SK-N-SH (cell line): ENCODE data around the gene STK35.

Experiments
- CTCF ChIP-seq: fragments of 200-600 bp; sonication (generic); IDR thresholded peaks from 2 replicates; pipeline ENCODE4 v1.6.1; 2017; ENCODE audit warnings: antibody characterized with exemption, mild to moderate bottlenecking, moderate library complexity
- JUND ChIP-seq: IDR thresholded peaks from 2 replicates; pipeline ENCODE4 v1.4.0; 2012
- MAX ChIP-seq: IDR thresholded peaks from 2 replicates; pipeline ENCODE4 v1.4.0; 2012; ENCODE audit warnings: low read depth
- POLR2AphosphoS5 ChIP-seq: IDR thresholded peaks from 2 replicates; pipeline ENCODE4 v1.6.1; 2012; ENCODE audit warnings: low read depth, low read length
- RFX5 ChIP-seq: IDR thresholded peaks from 2 replicates; pipeline ENCODE4 v1.6.1; 2012; ENCODE audit warnings: mild to moderate bottlenecking, improper control_type of control experiment, low read length
- TAF1 ChIP-seq: IDR thresholded peaks from 2 replicates; pipeline ENCODE4 v1.6.1; 2012; ENCODE audit warnings: low read depth, mild to moderate bottlenecking, low read length, moderate library complexity, borderline replicate concordance
- TEAD4 ChIP-seq: IDR thresholded peaks from 2 replicates; pipeline ENCODE4 v1.4.0; 2012; ENCODE audit warnings: mild to moderate bottlenecking, borderline replicate concordance; ENCODE audit not compliant: insufficient read depth
- USF2 ChIP-seq: fragments of 150-350 bp; IDR thresholded peaks from 2 replicates; pipeline ENCODE4 v1.6.1; 2017; ENCODE audit warnings: antibody characterized with exemption, low read length, low read depth, borderline replicate concordance
- YY1 ChIP-seq: IDR thresholded peaks from 2 replicates; pipeline ENCODE4 v1.4.0; 2012; ENCODE audit warnings: low read depth, mild to moderate bottlenecking

GRCh38 chr20:2179949-2180348, 78.3 kb downstream of the STK35 start:
- TF ChIP-seq CTCF (no peak), USF2 (no peak), TAF1 (no peak), JUND (no peak), RFX5 (no peak), POLR2AphosphoS5 (no peak), YY1 (no peak), MAX (no peak), TEAD4 (no peak)
